Activated CD4-positive, CD25-positive, alpha-beta regulatory T cell treated with anti-CD3 and anti-CD28 coated beads, Interleukin-2, amount 50 U/mL, for 16 hours (primary cell): Measurements from ENCODE around the gene RNF175.

Experiments
- DNase-seq: peaks from one replicate; pipeline ENCODE4 v3.0.0-alpha.2; 2020; ENCODE audit warnings: low read depth, low spot score

The RNF175 gene

GRCh38 chr4:153759407-153760316, at the start of gene RNF175:
RNF175 (minus strand) TSS chr4:153760024; CDS start chr4:153759862, 162 bp downstream.
- DNase-seq: no peak

- no peak for DNase-seq
These were observed 49.5 kb upstream of the RNF175 start for GRCh38 chr4:153809307-153809706.

- no peak for DNase-seq
These were observed 48.4 kb upstream of the RNF175 start for GRCh38 chr4:153808175-153808574.

GRCh38 chr4:153806073-153806472, 46.2 kb upstream of the RNF175 start:
- DNase-seq: no peak

- no peak for DNase-seq
These were observed 44.9 kb upstream of the RNF175 start for GRCh38 chr4:153804722-153805121.

- DNase-seq: no peak
These were observed 39.9 kb upstream of the RNF175 start for GRCh38 chr4:153799694-153800074.

- DNase-seq: no peak
These were observed 39.3 kb upstream of the RNF175 start for GRCh38 chr4:153798901-153799693.

GRCh38 chr4:153798420-153798819, 38.6 kb upstream of the RNF175 start:
- DNase-seq: no peak

- no peak for DNase-seq
These were observed 34.2 kb upstream of the RNF175 start for GRCh38 chr4:153794006-153794405.

- no peak for DNase-seq
These were observed 32.9 kb upstream of the RNF175 start for GRCh38 chr4:153792618-153793247.

GRCh38 chr4:153791746-153792617, 32.2 kb upstream of the RNF175 start:
- no peak for DNase-seq

GRCh38 chr4:153790962-153791551, 31.2 kb upstream of the RNF175 start:
- no peak for DNase-seq

GRCh38 chr4:153790500-153790865, 30.7 kb upstream of the RNF175 start:
- DNase-seq: no peak

GRCh38 chr4:153789741-153790499, 30.1 kb upstream of the RNF175 start:
- DNase-seq: no peak

- no peak for DNase-seq
These were observed 28.8 kb upstream of the RNF175 start, which contains the start of gene SFRP2 for GRCh38 chr4:153788413-153789276. SFRP2 (minus strand) TSS chr4:153789083; CDS start chr4:153788835, 248 bp downstream.

- DNase-seq: no peak
These were observed 28.2 kb upstream of the RNF175 start for GRCh38 chr4:153788051-153788412.

GRCh38 chr4:153787575-153787974, 27.8 kb upstream of the RNF175 start:
- no peak for DNase-seq

- DNase-seq: no peak
These were observed 27.3 kb upstream of the RNF175 start for GRCh38 chr4:153787061-153787560.
